GM21381 (cell line): ENCODE measurements around the gene SFMBT2.

Experiments used
- ATAC-seq: cut with Tn5 transposase; IDR thresholded peaks from one replicate; pipeline ENCODE4 v1.9.1; 2021; ENCODE audit warnings: mild to moderate bottlenecking, moderate library complexity; ENCODE audit not compliant: unreplicated experiment

Gene SFMBT2

DNA sequence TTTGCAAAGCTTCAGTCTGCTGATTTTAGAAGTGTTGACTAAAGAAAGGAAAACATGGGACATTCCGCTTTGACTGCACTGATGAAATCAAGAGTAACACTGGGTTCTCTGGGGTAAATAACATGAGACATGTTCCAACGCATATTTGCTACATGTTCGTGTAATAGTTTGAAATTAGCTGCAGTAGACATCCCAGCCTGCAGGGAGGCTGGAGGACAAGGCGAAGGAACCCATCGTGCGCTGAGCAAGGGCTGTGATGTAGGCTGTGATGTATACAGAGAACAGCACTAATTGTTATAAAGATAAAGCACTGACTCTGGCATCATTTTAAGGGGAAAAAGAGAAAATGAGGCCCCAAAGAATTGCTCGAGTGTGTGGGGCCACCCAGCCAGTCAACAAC, 40.3 kb downstream of the SFMBT2 start:
- ATAC-seq, result no peak

DNA sequence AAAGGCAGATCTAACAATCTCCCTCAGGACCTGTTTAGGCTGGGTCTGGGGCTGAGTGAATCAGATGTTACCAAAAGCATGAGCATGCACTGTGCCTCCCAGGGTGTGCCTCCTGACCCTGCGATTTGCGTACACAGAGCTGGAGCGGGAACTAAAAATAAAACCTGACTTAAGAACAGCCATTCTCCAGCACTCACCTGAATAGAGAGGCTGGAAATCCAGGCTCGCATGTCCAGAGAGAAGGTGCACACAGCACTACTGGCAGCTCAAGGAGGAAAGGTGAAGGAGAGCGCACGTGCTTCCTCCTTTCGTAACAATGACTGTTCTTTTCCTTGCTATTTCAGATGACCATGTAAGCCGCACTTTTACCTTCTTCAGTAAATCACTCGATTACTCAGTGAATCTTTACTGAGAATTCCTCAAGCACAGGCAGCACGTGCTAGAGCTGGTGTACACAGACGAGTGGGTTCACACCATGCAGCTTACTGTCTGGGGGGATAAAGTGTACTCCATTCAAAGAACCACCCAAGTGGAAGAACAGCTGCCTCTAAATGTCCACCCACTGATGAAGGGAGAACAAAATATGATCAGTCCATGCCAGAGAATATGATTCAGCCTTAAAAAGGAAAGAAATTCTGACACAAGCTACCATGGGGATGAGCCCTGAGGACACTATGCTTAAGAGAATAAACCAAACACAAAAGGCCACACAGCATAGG, 45.6 kb downstream of the SFMBT2 start:
- ATAC-seq, result no peak

DNA sequence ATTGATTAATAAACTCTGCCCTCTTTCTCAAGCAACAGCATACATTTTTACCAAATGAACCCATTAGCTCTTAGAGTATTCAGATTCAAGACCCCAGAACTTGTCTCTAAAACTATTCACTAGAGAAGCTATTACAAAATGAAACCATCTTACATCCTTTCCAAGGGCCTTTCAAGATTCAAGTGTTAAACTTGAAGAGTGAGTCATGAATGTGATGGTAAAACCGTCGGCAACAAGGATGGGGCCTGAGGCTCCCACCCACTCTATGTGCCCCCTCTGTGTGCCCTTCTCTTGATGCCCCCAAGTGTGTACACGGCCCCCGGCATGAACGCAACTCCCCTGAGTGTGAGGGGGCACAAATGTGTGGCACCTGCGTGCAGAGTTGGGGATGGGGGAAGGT, 46.4 kb downstream of the SFMBT2 start:
- no peak for ATAC-seq

DNA sequence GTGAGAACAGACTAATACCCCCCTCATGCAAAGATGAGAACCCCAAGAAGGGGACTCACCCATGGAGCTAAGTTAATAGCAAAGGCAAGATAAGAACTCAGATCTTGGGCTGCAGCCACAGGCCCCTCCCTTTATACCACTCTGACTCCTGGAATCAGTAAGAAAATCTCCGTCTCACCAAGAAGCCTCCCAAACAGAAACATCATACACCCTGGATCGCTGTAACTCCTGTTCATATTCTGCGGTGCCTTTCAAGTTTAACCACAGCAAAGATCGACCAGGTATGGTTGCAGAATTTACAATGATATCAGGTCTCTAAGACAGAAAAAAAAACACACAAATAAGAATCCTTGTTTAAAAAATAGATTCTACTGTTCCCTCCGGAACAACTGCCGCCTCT, 47.1 kb downstream of the SFMBT2 start:
- ATAC-seq, result no peak

DNA sequence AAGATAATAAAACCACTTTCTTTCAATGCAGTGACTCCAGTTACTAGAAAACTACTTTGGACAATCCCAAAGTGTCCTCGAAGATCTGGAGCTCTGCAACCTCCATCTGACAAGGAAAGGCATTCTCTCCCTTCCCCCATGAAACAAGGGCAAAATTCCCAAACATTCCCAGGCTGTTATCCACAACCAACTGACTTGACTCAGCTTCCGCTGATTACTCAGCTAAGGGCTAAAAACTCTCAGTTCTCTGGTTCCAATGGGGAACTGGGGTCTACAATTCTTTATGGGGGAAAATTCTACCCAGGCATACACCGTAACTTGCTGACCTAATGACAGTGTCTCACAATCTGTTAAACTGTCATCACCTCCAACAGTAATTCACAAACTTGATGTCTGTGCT, 48.4 kb downstream of the SFMBT2 start:
- no peak for ATAC-seq

DNA sequence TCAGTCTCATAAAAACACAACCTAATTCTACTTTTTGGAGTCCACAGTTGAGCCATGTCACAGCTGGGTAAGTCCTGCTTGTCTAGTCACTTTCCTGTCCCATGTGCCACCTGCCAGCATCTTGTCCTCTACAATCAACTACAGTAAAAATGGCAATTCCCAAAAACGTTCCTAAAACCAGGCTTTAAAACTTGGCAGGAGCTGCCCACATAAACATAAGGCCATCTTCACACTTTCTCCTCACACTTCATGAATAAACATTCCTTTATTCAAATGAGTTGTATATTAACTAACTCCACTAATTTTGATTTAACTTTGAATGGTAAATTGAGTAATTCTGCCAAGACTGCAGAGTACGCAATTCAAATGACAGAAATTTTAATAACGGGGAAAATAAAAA, 49.5 kb downstream of the SFMBT2 start:
- ATAC-seq, result no peak

DNA sequence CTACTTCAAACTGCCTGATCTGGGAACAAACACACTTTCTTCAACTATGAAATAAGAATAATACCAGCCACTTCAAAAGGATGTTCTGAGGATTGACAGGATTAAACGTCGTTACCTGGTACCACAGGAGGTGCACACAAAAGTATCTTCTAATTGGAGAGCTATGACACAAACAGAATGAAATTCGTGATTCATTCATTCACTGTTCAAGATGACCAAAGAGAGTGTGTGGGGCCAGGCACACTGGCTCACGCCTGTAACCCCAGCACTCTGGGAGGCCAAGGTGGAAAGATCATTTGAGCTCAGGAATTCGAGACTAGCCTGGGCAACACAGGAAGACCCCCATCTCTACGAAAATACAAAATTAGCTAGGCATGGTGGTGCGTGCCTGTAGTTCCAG, 50.9 kb downstream of the SFMBT2 start:
- ATAC-seq, result no peak

DNA sequence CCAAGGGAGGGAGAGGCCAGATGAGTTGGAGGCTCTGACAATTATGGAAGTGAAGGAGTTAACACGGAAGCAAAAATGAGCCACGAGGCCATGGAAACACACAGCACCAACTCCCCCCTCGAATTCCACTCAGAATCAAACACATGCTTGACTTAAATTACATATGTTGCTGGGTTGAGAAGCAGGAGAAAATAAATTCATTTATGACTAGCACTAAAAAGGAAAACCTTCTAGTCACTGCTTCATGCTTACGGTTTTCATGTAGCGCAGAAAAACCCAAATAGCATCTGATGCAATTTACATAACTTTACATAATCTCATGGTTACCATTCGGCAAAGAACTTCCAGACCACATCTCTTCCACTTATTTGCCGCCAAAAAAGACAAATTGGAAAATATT, 51.5 kb downstream of the SFMBT2 start:
- no peak for ATAC-seq

DNA sequence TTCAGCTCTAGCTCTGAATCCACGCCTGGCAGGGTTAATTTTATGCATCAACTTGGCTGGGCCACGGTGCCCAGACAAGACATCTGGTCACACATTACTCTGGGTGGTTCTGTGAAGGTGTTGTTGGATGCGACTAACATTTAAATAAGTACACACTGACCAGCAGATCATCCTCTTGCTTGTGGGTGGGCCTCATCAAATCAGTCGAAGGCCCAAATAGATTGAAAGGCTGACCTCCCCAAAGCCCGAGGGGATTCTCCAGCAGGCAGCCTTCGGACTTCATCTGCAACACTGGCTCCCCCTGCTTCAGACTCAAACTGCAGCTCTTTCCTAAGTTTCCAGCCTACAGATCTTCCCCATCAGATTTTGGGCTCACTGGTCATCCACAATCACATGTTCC, 53.6 kb downstream of the SFMBT2 start:
- ATAC-seq, result no peak

DNA sequence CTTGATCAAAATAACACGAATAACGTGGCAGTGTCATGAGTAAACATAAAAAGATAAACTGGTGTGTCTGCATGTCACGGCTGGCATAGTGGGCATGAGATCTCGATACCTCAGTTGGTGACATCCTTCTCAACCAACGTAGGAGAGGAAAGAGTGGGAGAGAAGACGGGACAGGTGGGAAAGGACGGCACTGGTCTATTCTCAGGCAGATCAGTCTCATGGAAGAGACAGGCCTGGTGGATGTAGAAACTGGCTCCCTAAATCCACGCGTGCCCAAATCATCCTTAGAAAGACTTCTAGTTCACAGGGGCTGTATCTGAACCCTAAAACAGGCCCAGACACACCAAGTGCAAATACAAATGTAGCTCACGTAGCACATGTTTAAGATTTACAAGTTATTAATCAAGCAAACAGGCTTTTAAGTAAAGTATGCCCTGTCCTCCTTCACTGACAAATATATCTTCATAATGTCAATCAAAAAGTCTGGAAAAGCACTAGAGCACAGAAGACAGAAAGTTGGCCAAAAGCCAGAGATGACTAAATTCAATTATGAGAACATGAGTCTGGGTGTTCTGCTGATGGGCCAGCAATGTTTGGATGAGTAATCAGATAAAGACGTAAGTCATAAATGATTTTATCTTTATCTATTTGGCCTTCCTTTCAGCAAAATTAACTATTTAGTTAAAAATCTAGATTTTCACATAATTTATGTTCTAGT, 56.3 kb downstream of the SFMBT2 start:
- ATAC-seq, result no peak

DNA sequence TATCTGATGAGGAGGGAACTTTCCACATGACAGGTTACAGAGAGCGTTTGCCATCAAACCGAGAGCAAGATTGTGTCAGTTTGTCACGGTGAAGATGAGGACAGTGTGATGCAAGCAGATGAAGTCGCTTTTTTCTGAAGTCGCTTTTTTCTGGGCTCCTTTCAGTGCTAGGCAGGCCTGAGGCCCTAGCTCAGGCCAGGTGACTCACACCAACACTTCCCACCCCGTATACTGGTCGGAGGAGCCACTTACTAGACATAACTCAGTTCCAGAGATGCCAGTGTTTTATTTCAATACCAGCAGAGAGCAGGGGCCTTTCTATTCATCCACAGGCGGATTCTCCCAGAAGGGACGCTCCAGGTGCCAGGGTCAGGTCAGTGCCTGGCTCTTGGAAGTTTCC, 58.9 kb downstream of the SFMBT2 start:
- ATAC-seq, result no peak

DNA sequence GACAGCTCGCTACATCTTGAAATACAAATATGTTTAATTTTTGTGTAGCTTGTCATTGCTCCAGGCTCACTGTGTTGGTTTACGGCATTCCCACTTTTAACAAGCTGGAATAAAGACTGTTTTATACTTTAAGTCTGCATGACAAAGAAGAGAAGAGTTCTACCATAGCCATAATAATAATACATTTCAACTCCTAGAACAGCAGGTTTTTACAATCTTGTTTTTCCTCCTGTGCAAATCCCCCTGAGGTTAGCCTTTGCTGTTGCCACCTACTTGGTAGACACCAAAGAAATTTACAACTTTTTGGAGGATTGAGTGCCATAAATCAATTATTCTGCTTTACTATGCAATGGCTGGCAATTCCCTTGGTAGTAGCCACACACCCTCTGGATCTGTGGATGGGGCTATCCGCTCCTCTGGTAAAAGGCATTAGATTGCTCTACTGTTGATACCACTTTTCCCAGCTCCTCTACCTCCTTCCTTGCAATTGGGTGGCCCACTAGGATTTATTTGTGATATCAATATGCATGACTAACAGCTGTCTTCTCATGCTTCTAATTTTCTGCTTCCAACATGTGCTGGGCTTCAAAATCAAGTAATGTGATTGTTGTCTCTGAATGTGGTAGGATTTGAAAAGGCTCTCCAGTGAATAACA, 60.2 kb downstream of the SFMBT2 start:
- no peak for ATAC-seq

DNA sequence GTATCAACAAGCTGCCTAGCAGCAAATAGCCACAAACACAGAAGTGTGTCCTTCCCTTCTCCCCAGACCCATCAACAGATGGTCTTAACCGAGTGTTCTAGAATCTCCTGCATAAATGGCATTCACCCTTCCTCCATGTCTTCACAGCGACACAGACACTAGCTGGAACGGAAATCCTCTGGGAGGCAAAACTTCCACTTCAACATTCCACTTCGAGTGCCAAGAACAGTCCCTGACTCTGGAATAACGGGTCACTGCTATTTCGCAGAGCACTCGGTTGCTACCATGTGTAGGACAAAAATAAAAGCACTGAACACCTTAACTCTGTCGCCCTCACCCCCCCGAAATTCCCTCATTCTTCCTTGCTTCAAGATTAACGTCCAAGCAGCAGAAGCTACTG, 65.1 kb downstream of the SFMBT2 start:
- no peak for ATAC-seq

DNA sequence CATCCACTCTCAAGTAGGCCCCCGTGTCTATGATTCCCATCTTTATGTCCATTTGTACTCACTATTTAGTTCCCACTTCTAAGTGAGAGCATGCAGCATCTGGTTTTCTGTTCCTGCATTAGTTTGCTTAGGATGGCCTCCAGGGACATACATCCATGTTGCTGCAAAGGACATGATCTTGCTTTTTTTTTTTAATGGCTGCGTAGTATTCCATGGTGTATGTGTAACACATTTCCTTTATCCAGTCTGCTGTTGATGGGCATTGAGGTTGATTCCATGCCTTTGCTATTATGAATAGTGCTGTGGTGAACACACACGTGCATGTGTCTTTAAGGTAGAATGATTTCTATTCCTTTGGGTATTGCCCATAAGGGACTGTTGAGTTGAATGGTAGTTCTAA, 67.8 kb downstream of the SFMBT2 start:
- ATAC-seq, result no peak

DNA sequence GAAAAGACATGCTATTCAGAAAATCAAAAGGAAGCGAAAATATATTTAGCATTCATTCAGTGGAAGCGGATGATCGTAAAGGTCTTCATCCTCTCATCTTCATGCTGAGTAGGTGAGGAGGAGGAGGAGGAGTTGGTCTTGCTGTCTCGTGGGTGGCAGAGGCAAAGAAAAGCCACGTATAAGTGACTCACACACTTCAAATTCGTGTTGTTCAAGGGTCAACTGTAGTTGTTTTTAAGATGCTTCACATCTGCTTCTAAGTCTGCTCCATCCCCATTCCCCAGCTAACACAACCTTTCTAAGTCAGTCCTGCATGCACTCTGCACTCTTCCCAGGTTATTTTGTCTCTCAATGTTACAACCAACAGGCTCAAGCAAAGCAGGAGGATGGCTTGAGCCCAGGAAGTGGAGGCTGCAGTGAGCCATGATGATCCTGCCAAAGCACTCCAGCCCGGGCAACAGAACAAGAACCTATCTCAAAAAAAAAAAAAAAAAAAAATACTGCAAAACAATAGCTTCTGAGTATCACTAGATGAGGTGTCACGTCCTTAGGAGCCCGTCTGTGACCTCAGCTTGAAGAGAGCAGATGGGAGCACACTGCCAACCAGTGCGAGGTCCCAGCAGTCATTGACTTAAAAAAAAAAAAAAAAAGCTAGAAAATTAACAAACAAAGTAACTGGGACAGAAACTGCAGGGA, 70.5 kb downstream of the SFMBT2 start:
- ATAC-seq, result no peak

DNA sequence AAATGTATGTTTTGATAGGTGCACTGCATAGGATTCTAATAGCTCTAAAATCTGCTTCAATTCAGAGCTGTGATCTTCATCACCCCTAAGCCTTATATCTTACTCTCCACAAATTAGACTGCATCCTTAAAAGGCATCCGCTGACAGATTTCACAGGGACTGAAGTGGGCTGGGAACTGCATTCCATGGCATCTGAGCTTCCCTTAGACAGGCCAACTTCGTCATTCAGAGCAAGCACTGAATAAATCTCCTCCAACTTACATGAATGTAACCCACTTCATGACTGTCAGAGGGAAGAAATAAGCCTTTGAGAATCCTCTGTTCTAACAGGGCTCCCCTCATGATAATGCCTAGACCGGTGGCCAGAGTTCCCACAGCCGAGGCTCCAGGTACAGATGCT, 71.3 kb downstream of the SFMBT2 start:
- ATAC-seq, result no peak

DNA sequence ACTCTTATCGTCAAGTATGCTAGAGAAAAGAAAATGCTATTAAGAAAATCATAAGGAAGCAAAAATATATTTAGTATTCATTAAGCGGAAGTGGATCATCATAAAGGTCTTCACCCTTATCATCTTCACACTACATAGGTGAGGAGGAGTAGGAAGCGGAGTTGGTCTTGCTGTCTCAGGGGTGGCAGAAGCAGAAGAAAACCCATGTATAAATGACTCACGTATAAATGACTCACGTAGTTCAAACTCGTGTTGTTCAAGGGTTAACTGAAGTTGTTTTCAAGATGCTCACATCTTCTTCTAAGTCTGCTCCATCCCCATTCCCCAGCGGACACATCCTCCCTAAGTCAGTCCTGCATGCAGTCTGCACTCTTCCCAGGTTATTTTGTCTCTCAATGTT, 72.4 kb downstream of the SFMBT2 start:
- ATAC-seq, result no peak

DNA sequence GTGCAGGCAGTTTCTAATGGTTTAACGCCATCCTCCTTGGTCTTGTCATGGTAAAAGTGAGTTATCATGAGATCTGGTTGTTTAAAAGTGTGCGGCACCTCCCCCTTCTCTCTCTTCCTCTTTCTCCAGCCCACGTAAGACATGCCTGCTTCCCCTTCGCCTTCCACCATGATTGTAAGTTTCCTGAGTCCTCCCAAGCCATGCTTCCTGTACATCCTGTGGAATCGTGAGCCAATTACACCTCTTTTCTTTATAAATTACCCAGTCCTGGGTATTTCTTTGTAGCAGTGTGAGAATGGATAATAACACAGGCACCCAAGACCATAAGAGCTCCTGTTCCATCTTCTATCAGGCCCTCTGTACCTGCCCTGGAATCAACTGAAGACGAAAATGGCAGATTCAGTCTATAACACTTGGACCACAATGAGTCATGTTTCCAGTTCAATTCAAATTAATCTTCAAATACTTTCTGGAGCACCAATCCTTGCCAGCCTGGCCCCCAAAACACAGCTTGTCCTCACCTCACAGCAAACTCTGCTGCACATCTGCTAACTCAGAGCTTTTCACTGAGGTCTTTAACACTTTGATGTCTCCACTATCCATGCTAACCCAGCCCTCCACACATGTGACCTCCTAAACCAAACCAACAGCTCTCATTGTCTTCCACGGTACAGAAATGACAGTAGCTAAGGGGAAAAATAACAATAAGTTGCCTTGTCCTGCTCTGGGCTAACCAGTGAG, 73.2 kb downstream of the SFMBT2 start:
- ATAC-seq, result peak; percentile 70

DNA sequence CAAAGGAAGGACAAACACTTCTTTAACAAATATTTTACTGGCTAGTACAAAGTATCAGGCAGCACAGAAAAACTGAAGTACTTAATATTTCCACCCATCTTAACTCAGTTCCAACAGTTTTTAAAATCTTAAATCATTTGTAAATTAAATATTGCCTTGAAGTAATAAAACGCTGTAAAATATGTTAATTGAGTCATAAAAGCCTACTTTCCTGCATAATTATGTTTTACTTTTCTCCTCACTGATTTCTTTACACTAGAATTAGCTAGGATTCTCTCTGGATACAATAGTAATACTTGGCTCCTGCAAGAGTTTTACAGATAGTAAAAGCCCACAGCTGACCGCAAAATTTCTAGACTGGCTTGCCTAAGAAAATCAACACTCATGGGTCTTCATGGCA, 74.9 kb downstream of the SFMBT2 start:
- ATAC-seq, result no peak

DNA sequence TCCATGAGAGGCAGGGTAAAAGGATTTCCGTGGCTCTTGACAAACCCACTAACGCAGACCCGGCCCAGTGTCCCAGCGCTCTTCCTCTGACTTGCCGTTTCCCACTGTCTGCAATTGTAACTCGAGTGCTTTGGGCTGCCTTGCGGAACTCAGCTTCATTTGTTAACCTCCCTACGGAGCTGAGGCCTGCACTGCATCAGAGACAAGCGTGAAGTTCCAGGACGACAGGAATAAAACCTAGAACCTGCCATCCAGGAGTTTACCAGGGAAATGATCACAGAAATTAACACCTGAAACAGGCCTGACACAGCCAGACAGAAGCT, 76.2 kb downstream of the SFMBT2 start:
- no peak for ATAC-seq

DNA sequence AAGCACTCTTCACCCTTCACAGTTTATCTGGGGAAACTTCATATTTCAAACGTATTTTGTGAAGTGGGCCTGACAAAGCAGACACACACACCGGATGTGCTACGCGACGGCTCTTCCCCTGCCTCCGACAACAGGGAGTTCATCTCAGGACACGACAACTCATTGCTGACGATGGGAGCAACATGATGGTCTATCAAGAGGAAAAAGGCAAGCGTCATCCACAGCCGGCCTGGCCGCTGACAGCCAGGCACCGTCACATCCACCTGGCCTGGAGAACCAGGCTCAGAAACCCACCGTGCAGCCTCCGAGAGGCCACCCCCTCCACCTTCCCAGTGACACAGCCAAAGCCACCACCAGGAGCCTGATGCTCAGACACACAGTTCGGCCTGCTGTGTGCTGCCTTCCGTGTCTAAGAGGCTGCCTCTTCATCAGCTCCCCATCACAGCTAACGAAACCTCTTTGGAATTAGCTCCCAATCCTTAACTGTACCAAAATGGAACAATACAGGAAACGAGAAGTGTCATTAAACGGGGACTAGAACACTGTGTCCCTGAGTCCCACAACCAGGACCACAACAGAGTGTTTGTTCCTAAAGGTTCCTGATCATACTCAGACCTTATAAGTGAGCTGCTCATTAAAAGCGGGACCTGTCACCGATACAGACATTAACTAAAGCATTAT, 76.7 kb downstream of the SFMBT2 start:
- ATAC-seq, result no peak
